Ovary (tissue), 9 donors: ENCODE data around the gene AAK1. TPM values are rescaled to one million over a fixed set of nuclear protein-coding genes. Genes with fewer than 3 reads are reported as not detected.

Source experiments
- DNase-seq, 5 donors: peaks; one replicate each; pipeline ENCODE4 v3.0.0-alpha.2; 2019 to 2020
- H3K27ac ChIP-seq, 2 donors: fragments of 200-600 bp; one replicate each; pipeline versions ENCODE4 v1.5.1 to v1.8.0; 2019 to 2022
- H3K27me3 ChIP-seq: fragments of 200-600 bp; one replicate; pipeline ENCODE4 v1.8.0; 2022
- H3K36me3 ChIP-seq: fragments of 200-600 bp; sonication (generic); one replicate; pipeline ENCODE4 v1.5.1; 2019
- H3K4me1 ChIP-seq: one replicate; pipeline ENCODE4 v1.8.1; 2013; ENCODE audit warnings: mild to moderate bottlenecking, moderate library complexity; ENCODE audit not compliant: insufficient read depth
- H3K4me3 ChIP-seq: fragments of 200-600 bp; sonication (generic); one replicate; pipeline ENCODE4 v1.5.1; 2017
- H3K9me3 ChIP-seq, 2 donors: fragments of 200-600 bp in 1 of 2; sonication (generic) in 1 of 2; one replicate each; pipeline versions ENCODE4 v1.5.1 to v1.8.1; 2013 to 2019; ENCODE audit warnings: mild to moderate bottlenecking in 1 of 2, moderate library complexity in 1 of 2
- CTCF ChIP-seq, 3 donors: fragments of 450-650 bp in 2 of 3; fragments of 200-600 bp in 1 of 3; IDR thresholded peaks; one replicate each; pipeline versions ENCODE4 v1.5.1 to v1.8.0; 2016 to 2022; ENCODE audit warnings: antibody characterized with exemption in 3 of 3, mild to moderate bottlenecking in 1 of 3
- EP300 ChIP-seq: sonication (generic); formaldehyde crosslinking; IDR thresholded peaks from one replicate; pipeline ENCODE4 v1.6.1; 2017; ENCODE audit warnings: antibody characterized with exemption
- POLR2A ChIP-seq: fragments of 450-650 bp; IDR thresholded peaks from one replicate; pipeline ENCODE4 v1.6.1; 2017; ENCODE audit warnings: antibody characterized with exemption, mild to moderate bottlenecking, moderate library complexity
- WGBS, 3 donors: extraction: QIAGEN DNeasy Blood & Tissue Kit in 1 of 3; methylation state at CpG; one replicate each; pipeline versions ENCODE4 v1.1.5 to v1.1.7; 2013 to 2017; 5-methylcytosine and 5-hydroxymethylcytosine counted together
- intact Hi-C, 4 donors: fragments of 100-400 bp; cut with DNase I; formaldehyde crosslinking; loops; one replicate each; pipeline versions ENCODE4 v1.11.0 to v1.15.1; 2022 to 2023
- polyA plus RNA-seq, 2 donors: library from polyadenylated mRNA; stranded (reverse); fragments of 200-250 nt in 1 of 2; fragments of 350-450 nt in 1 of 2; fragmentation: Illumina TruSeq in 1 of 2; extraction: RNeasy Lipid Tissue Mini Kit (QIAGEN cat#74804) in 1 of 2; gene quantifications; one replicate each; pipeline ENCODE4 v1.2.3, GENCODE V29; 2013 to 2014
- total RNA-seq, 7 donors: library from RNA; depleted of rRNA in 2 of 7; stranded (reverse); fragments of >200 nt in 2 of 7; fragmentation: NEBNext Ultra II Directional in 3 of 7; extraction: Animal tissue kit (Norgen Biotek cat#: 25700) in 3 of 7; gene quantifications; one replicate each; pipeline versions ENCODE4 v1.1.0 to v1.2.4, GENCODE V29; 2016 to 2023
- donor health status: DM: no; HTN: no; CAD: no; lungs with moderate emphysema.
- donor health status: DM: no; HTN: no; CAD: no.
- donor health status: Bipolar disorder and iron deficiency.
- donor health status: DM: yes; HTN: yes; CAD: no.
- donor health status: DM: no; HTN: no; CAD: no.
- donor health status: DM: yes; HTN: yes; CAD: no.

AAK1 gene
- total and polyA plus RNA-seq, 9 donors: 7.4 to 53.6 (median 34.3) TPM

GRCh38 chr2:69616755-69617154 lies 26.8 kb downstream of the AAK1 start:
- intact Hi-C loops: no loop called here
- TF ChIP-seq EP300: no peak
- no peak for TF ChIP-seq CTCF (IDR thresholded peaks at IDR 0.05)
- no peak for TF ChIP-seq POLR2A
- H3K4me3 ChIP-seq: no peak overlapping the region
- H3K9me3 ChIP-seq: no peaks in the 10 kb centered on the region
- no peaks in the 10 kb centered on the region for H3K36me3 ChIP-seq
- no peaks in the 10 kb centered on the region for H3K27me3 ChIP-seq
- DNase-seq: no peak
- peaks cover 7% of the 10 kb centered on the region for H3K4me1 ChIP-seq
- WGBS, 3 donors: 62 to 81% (median 78%) methylated on average over 1 of the region's 1 CpG
- no peak overlapping the region for H3K27ac ChIP-seq

- 67 to 83% (median 82%) methylated on average over 4 of the region's 4 CpGs for WGBS, 3 donors
- Histone ChIP-seq H3K27ac (no peak overlapping the region), H3K27me3 (no peaks in the 10 kb centered on the region), H3K36me3 (no peaks in the 10 kb centered on the region), H3K4me1 (peaks cover 7% of the 10 kb centered on the region), H3K4me3 (no peak overlapping the region), H3K9me3 (no peaks in the 10 kb centered on the region)
- no peak for TF ChIP-seq POLR2A
- TF ChIP-seq CTCF (IDR thresholded peaks at IDR 0.05): no peak
- no peak for TF ChIP-seq EP300
- DNase-seq: no peak
- intact Hi-C loops: no loop called here
These were observed 27.6 kb downstream of the AAK1 start for GRCh38 chr2:69615969-69616368.

GRCh38 chr2:69615078-69615625 lies 28.4 kb downstream of the AAK1 start:
- DNase-seq: no peak
- no peak overlapping the region for H3K27ac ChIP-seq
- H3K36me3 ChIP-seq: no peaks in the 10 kb centered on the region
- TF ChIP-seq CTCF (IDR thresholded peaks at IDR 0.05): no peak
- no peak for TF ChIP-seq EP300
- TF ChIP-seq POLR2A: no peak
- H3K9me3 ChIP-seq: no peaks in the 10 kb centered on the region
- H3K27me3 ChIP-seq: no peaks in the 10 kb centered on the region
- no peak overlapping the region for H3K4me3 ChIP-seq
- intact Hi-C loops: no loop called here
- 93 to 95% (median 94%) methylated on average over 7 of the region's 7 CpGs for WGBS, 3 donors
- peaks cover 9% of the 10 kb centered on the region for H3K4me1 ChIP-seq

GRCh38 chr2:69612707-69613106 lies 30.8 kb downstream of the AAK1 start:
- no peaks in the 10 kb centered on the region for H3K36me3 ChIP-seq
- TF ChIP-seq EP300: no peak
- TF ChIP-seq POLR2A: no peak
- no peak for TF ChIP-seq CTCF (IDR thresholded peaks at IDR 0.05)
- no peak overlapping the region for H3K27ac ChIP-seq
- H3K27me3 ChIP-seq: no peaks in the 10 kb centered on the region
- intact Hi-C loops: no loop called here
- peaks cover 2% of the 10 kb centered on the region for H3K4me1 ChIP-seq
- no peak overlapping the region for H3K4me3 ChIP-seq
- H3K9me3 ChIP-seq: no peaks in the 10 kb centered on the region
- DNase-seq: no peak
